H1 (cell line): ENCODE measurements around the gene ORAI3. TPM values are rescaled to one million over a fixed set of nuclear protein-coding genes. Genes with fewer than 3 reads are reported as not detected.

Experiments
- CTCF ChIA-PET: fragments of 300-600 bp; sonication (Branson Sonifier 250); formaldehyde crosslinking; loops from one replicate; lab custom pipeline; 2021; ENCODE audit not compliant: partially characterized antibody; lab: Charles Lee
- POLR2A ChIA-PET: fragments of 300-600 bp; sonication (Branson Sonifier 250); formaldehyde crosslinking; loops from one replicate; lab custom pipeline; 2021; ENCODE audit warnings: inconsistent platforms; ENCODE audit not compliant: partially characterized antibody; lab: Charles Lee
- DNase-seq, 2 experiments: peaks; one replicate each; pipeline versions ENCODE4 v3.0.0 to v3.0.0-alpha.2; 2010 to 2022; ENCODE audit warnings: low spot score in 2 of 2, low read depth in 1 of 2, mixed read lengths in 1 of 2
- FAIRE-seq: peaks from 2 replicates; lab custom pipeline; 2011; peaks lifted over from hg19 to GRCh38; lab: Jason Lieb, UNC
- H2AFZ ChIP-seq: 2 replicates; pipeline ENCODE4 v1.8.1; 2012; ENCODE audit warnings: low read length, inconsistent platforms
- H2AK5ac ChIP-seq: 2 replicates; pipeline ENCODE4 v1.6.1; 2013; ENCODE audit warnings: low read depth, low read length
- H2BK120ac ChIP-seq: replicated peaks from 2 replicates; pipeline ENCODE3; 2013; ENCODE audit warnings: low read depth, low read length, inconsistent platforms
- H2BK12ac ChIP-seq: 2 replicates; pipeline ENCODE4 v1.6.1; 2013; ENCODE audit warnings: low read depth, low read length
- H2BK15ac ChIP-seq: 2 replicates; pipeline ENCODE4 v1.6.1; 2013; ENCODE audit warnings: low read length
- H2BK20ac ChIP-seq: 2 replicates; pipeline ENCODE4 v1.6.1; 2013; ENCODE audit warnings: low read length
- H2BK5ac ChIP-seq: 2 replicates; pipeline ENCODE4 v1.6.1; 2013; ENCODE audit warnings: low read depth, low read length
- H3K14ac ChIP-seq: 2 replicates; pipeline ENCODE4 v1.6.1; 2013; ENCODE audit warnings: inconsistent platforms; ENCODE audit not compliant: insufficient read length
- H3K18ac ChIP-seq: 2 replicates; pipeline ENCODE4 v1.6.1; 2013; ENCODE audit warnings: low read length; ENCODE audit errors: extremely low read depth
- H3K23ac ChIP-seq: 2 replicates; pipeline ENCODE4 v1.6.1; 2013; ENCODE audit warnings: inconsistent platforms; ENCODE audit not compliant: insufficient read length
- H3K23me2 ChIP-seq: 2 replicates; pipeline ENCODE4 v1.6.1; 2013; ENCODE audit warnings: low read depth, low read length
- H3K27ac ChIP-seq: 2 replicates; pipeline ENCODE4 v1.6.1; 2011; ENCODE audit warnings: low read depth, low read length, inconsistent platforms
- H3K27me3 ChIP-seq, 4 experiments: replicated peaks in 1 of 4; 1 replicate in 1 of 4; 2 replicates in 3 of 4; pipeline versions ENCODE4 v1.6.1 to v1.8.1; 2011 to 2013; ENCODE audit warnings: low read length in 3 of 4, mild to moderate bottlenecking in 3 of 4, inconsistent platforms in 2 of 4, mixed read lengths in 2 of 4, moderate library complexity in 1 of 4; ENCODE audit not compliant: control insufficient read depth in 3 of 4, insufficient read depth in 3 of 4; ENCODE audit errors: extremely low read depth in 1 of 4
- H3K36me3 ChIP-seq, 4 experiments: 2 replicates each; pipeline versions ENCODE4 v1.6.1 to v1.8.1; 2011 to 2013; ENCODE audit warnings: mild to moderate bottlenecking in 4 of 4, low read length in 3 of 4, moderate library complexity in 2 of 4, control low read depth in 1 of 4, inconsistent platforms in 1 of 4; ENCODE audit not compliant: insufficient read depth in 4 of 4, control insufficient read depth in 2 of 4
- H3K4ac ChIP-seq: replicated peaks from 2 replicates; pipeline ENCODE3; 2013; ENCODE audit warnings: low read length, low read depth, mixed read lengths, inconsistent platforms; ENCODE audit not compliant: insufficient read length
- H3K4me1 ChIP-seq, 4 experiments: replicated peaks in 1 of 4; 1 replicate in 1 of 4; 2 replicates in 3 of 4; pipeline versions ENCODE4 v1.6.1 to v1.8.1; 2011 to 2013; ENCODE audit warnings: low read length in 3 of 4, inconsistent platforms in 2 of 4, mixed read lengths in 1 of 4; ENCODE audit not compliant: insufficient read depth in 4 of 4, control insufficient read depth in 3 of 4
- H3K4me2 ChIP-seq, 2 experiments: 2 replicates each; pipeline versions ENCODE4 v1.6.1 to v1.8.1; 2011 to 2013; ENCODE audit warnings: low read depth in 2 of 2, low read length in 2 of 2, control low read depth in 1 of 2, inconsistent platforms in 1 of 2, mild to moderate bottlenecking in 1 of 2; ENCODE audit not compliant: insufficient read depth in 1 of 2
- H3K4me3 ChIP-seq, 4 experiments: fragments of 200-600, 300-600 bp in 1 of 4; sonication (generic), shearing (Covaris generic), sonication (Bioruptor Twin) in 1 of 4; 2 replicates each; pipeline versions ENCODE4 v1.5.1 to v1.8.1; 2011 to 2016; ENCODE audit warnings: low read length in 4 of 4, low read depth in 3 of 4, control low read depth in 2 of 4, inconsistent platforms in 2 of 4, mild to moderate bottlenecking in 2 of 4, mixed read lengths in 1 of 4, moderate library complexity in 1 of 4; ENCODE audit not compliant: insufficient read depth in 2 of 4; ENCODE audit errors: extremely low read depth in 1 of 4
- H3K56ac ChIP-seq: replicated peaks from 2 replicates; pipeline ENCODE3; 2013; ENCODE audit warnings: low read depth, mild to moderate bottlenecking, mixed read lengths, low read length, inconsistent platforms; ENCODE audit not compliant: insufficient read length
- H3K79me1 ChIP-seq: 2 replicates; pipeline ENCODE4 v1.6.1; 2013; ENCODE audit warnings: low read depth, low read length, control low read depth
- H3K79me2 ChIP-seq, 2 experiments: 2 replicates each; pipeline versions ENCODE4 v1.6.1 to v1.8.1; 2012 to 2013; ENCODE audit warnings: low read length in 2 of 2, mild to moderate bottlenecking in 2 of 2, inconsistent platforms in 1 of 2; ENCODE audit not compliant: insufficient read depth in 2 of 2, control insufficient read depth in 1 of 2
- H3K9ac ChIP-seq, 4 experiments: replicated peaks in 1 of 4; 1 replicate in 1 of 4; 2 replicates in 3 of 4; pipeline versions ENCODE4 v1.6.1 to v1.8.1; 2011 to 2013; ENCODE audit warnings: low read depth in 3 of 4, low read length in 3 of 4, control low read depth in 2 of 4, mild to moderate bottlenecking in 2 of 4, moderate library complexity in 2 of 4, inconsistent platforms in 1 of 4; ENCODE audit errors: extremely low read depth in 1 of 4
- H3K9me3 ChIP-seq, 2 experiments: 2 replicates each; pipeline versions ENCODE4 v1.6.1 to v1.8.1; 2012 to 2013; ENCODE audit warnings: mild to moderate bottlenecking in 2 of 2, moderate library complexity in 2 of 2, control low read depth in 1 of 2, inconsistent platforms in 1 of 2, low read depth in 1 of 2, low read length in 1 of 2, mixed read lengths in 1 of 2; ENCODE audit not compliant: insufficient read depth in 2 of 2
- H4K20me1 ChIP-seq, 2 experiments: replicated peaks in 1 of 2; 2 replicates each; pipeline versions ENCODE3 to v1.8.1; 2011 to 2013; ENCODE audit warnings: inconsistent platforms in 2 of 2, low read length in 2 of 2, mild to moderate bottlenecking in 1 of 2; ENCODE audit not compliant: insufficient read depth in 2 of 2, control insufficient read depth in 1 of 2
- H4K5ac ChIP-seq: 2 replicates; pipeline ENCODE4 v1.6.1; 2013; ENCODE audit warnings: low read length, low read depth, mixed read lengths, inconsistent platforms; ENCODE audit not compliant: insufficient read length
- H4K8ac ChIP-seq: 2 replicates; pipeline ENCODE4 v1.8.0; 2013; ENCODE audit warnings: mild to moderate bottlenecking, moderate library complexity, low read length, inconsistent platforms; ENCODE audit not compliant: insufficient read depth; ENCODE audit errors: extremely low read depth
- H4K91ac ChIP-seq: replicated peaks from 2 replicates; pipeline ENCODE3; 2013; ENCODE audit warnings: low read length, mixed read lengths, inconsistent platforms; ENCODE audit not compliant: insufficient read length
- CBX8 ChIP-seq: fragments of 300-800, 300-1000 bp; sonication (generic); IDR thresholded peaks from 2 replicates; pipeline ENCODE4 v1.7.1; 2016; ENCODE audit warnings: low read depth, low read length, borderline replicate concordance
- FOSL1 ChIP-seq: IDR thresholded peaks from 2 replicates; pipeline ENCODE4 v1.6.1; 2011; ENCODE audit warnings: mild to moderate bottlenecking, low read depth, low read length, moderate library complexity; ENCODE audit not compliant: insufficient read depth
- GABPA ChIP-seq: IDR thresholded peaks from 2 replicates; pipeline ENCODE4 v1.6.1; 2011; ENCODE audit warnings: mild to moderate bottlenecking, low read length, moderate library complexity, borderline replicate concordance; ENCODE audit not compliant: insufficient read depth
- HDAC6 ChIP-seq: IDR thresholded peaks from one replicate; pipeline ENCODE4 v1.7.1; 2012; ENCODE audit warnings: low read depth, mild to moderate bottlenecking, inconsistent platforms, low read length, moderate library complexity
- JUN ChIP-seq: IDR thresholded peaks from 2 replicates; pipeline ENCODE4 v1.6.1; 2011; ENCODE audit warnings: low read depth, mild to moderate bottlenecking, improper control_type of control experiment, low read length
- JUND ChIP-seq: IDR thresholded peaks from 2 replicates; pipeline ENCODE4 v1.6.1; 2011; ENCODE audit warnings: mild to moderate bottlenecking, improper control_type of control experiment, low read length
- POLR2AphosphoS5 ChIP-seq: IDR thresholded peaks from 2 replicates; pipeline ENCODE4 v1.6.1; 2011; ENCODE audit warnings: low read depth, low read length
- RBBP5 ChIP-seq: IDR thresholded peaks from 2 replicates; pipeline ENCODE4 v1.7.1; 2012; ENCODE audit warnings: low read depth, mild to moderate bottlenecking, inconsistent platforms, low read length, moderate library complexity, borderline replicate concordance
- RFX5 ChIP-seq: IDR thresholded peaks from 2 replicates; pipeline ENCODE4 v1.6.1; 2011; ENCODE audit warnings: low read depth, low read length, improper control_type of control experiment, borderline replicate concordance
- SP2 ChIP-seq: IDR thresholded peaks from 2 replicates; pipeline ENCODE4 v1.6.1; 2012; ENCODE audit warnings: mild to moderate bottlenecking, low read length, inconsistent platforms
- TBP ChIP-seq: IDR thresholded peaks from 2 replicates; pipeline ENCODE4 v1.6.1; 2011; ENCODE audit warnings: low read depth, low read length, improper control_type of control experiment
- TCF12 ChIP-seq: IDR thresholded peaks from 2 replicates; pipeline ENCODE4 v1.6.1; 2011; ENCODE audit warnings: low read depth, mild to moderate bottlenecking, low read length
- WGBS, 2 experiments: shearing (Covaris generic) in 1 of 2; methylation state at CpG; one replicate each; pipeline versions ENCODE4 v1.1.6 to v1.1.7; 2013 to 2015; ENCODE audit warnings: low lambda C conversion rate in 2 of 2, mixed read lengths in 2 of 2, inconsistent platforms in 1 of 2, low coverage in 1 of 2, missing lambda C conversion rate in 1 of 2; ENCODE audit not compliant: insufficient replicate concordance in 2 of 2, insufficient coverage in 1 of 2, insufficient read length in 1 of 2; ENCODE audit errors: extremely low coverage in 1 of 2, missing lambda C conversion rate in 1 of 2; 5-methylcytosine and 5-hydroxymethylcytosine counted together
- polyA plus RNA-seq, 7 experiments: library from polyadenylated mRNA; depleted of rRNA in 3 of 7; stranded (reverse) in 5 of 7; unstranded in 2 of 7; fragments of >200 nt in 5 of 7; fragments of 200-250 nt in 2 of 7; gene quantifications; 1 replicate in 5 of 7; 2 replicates in 1 of 7; 4 replicates in 1 of 7; pipeline versions ENCODE4 v1.2.1 to v1.2.3, GENCODE V29; 2011 to 2013; ENCODE audit warnings: missing spikeins in 2 of 7, mixed read lengths in 2 of 7
- total RNA-seq: library from RNA; stranded (reverse); fragmentation: NEBNext Ultra II Directional; extraction: Animal tissue kit (Norgen Biotek cat#: 25700); gene quantifications from 2 replicates; pipeline ENCODE4 v1.2.1, GENCODE V29; 2021

Gene ORAI3
- total and polyA plus RNA-seq, 2 of the 8 experiments (the other 6 are each of a cell fraction or from before 2014, with no cell fraction given): 8.7 to 24.5 TPM

GRCh38 chr16:30926937-30927788 is 21.7 kb upstream of the ORAI3 start:
- no peak overlapping the region for H3K4me3 ChIP-seq
- TF ChIP-seq POLR2AphosphoS5 (no peak), JUN (no peak), TCF12 (no peak), RBBP5 (no peak), HDAC6 (no peak), TBP (no peak), CBX8 (no peak), GABPA (no peak), JUND (no peak), FOSL1 (no peak), SP2 (no peak), RFX5 (no peak)

More at GRCh38 chr16:30926937-30927788, 21.7 kb upstream of the ORAI3 start:
- Histone ChIP-seq H3K27ac (0 out of 2 replicates have a peak overlapping the region, but pooled peaks have one; percentile 8), H4K5ac (no peak overlapping the region), H2BK15ac (no peak overlapping the region), H3K4me2 (no peak overlapping the region; a peak in 1 of 4 replicates), H3K27me3 (no peaks in the 10 kb centered on the region), H4K91ac (no peak overlapping the region), H2AK5ac (no peak overlapping the region), H4K8ac (no peak overlapping the region), H2AFZ (no peak overlapping the region), H3K14ac (no peak overlapping the region), H3K79me1 (peaks cover 7% of the 10 kb centered on the region), H4K20me1 (peaks cover 0 to 5% of the 10 kb centered on the region in 2 experiments), H3K23me2 (peaks cover 3% of the 10 kb centered on the region; the same call in 1 of the 2 replicates), H3K79me2 (peaks cover 0 to 10% of the 10 kb centered on the region in 2 experiments; a peak in 2 of 4 replicates), H3K18ac (no peak overlapping the region), H3K4me1 (peaks cover 0 to 9% (median 2%) of the 10 kb centered on the region in 4 experiments; a peak in 4 of 7 replicates), H3K4ac (no peak overlapping the region), H3K23ac (no peak overlapping the region), H2BK12ac (no peak overlapping the region), H3K36me3 (peaks cover 4 to 37% (median 21%) of the 10 kb centered on the region in 4 experiments; a peak in 7 of 8 replicates), H2BK5ac (no peak overlapping the region; the same call in 1 of the 2 replicates), H3K9ac (no peak overlapping the region), H3K9me3 (no peaks in the 10 kb centered on the region), H2BK120ac (no peak overlapping the region), H3K56ac (no peak overlapping the region), H2BK20ac (no peak overlapping the region)
- WGBS, 2 experiments: 90% methylated on average over 22 of the region's 22 CpGs; no CpG with 5 or more reads in 1 of the 2 experiments
- no peak for FAIRE-seq
- DNase-seq: no peak
- CTCF ChIA-PET: interaction anchor here (1.0 to 4.4 kb wide), 3 partner anchors 8 to 113 kb away, joined by 4 to 33 read pairs (median 21); no protein-coding TSS in a partner anchor
- POLR2A ChIA-PET: interaction anchor here (0.8 to 8.2 kb wide), 7 partner anchors 10 to 152 kb away, joined by 3 to 105 read pairs (median 4); partner anchors contain the start of gene CTF1
